HepG2 (cell line): ENCODE measurements around the gene VAMP3. TPM values are rescaled to one million over a fixed set of nuclear protein-coding genes. Genes with fewer than 3 reads are reported as not detected.

Source experiments
- ATAC-seq: fragments of 200-7000 bp; cut with Tn5 transposase; 3 replicates; pipeline ENCODE4 v1.9.1; 2020; ENCODE audit warnings: mild to moderate bottlenecking, moderate library complexity
- BruUV-seq: library from RNA; stranded (reverse); fragments of 400-500 nt; replicated peaks from 2 replicates; lab custom pipeline; 2021; lab: Mats Ljungman, UMichigan
- CTCF ChIA-PET: fragments of 300-600 bp; formaldehyde crosslinking; extraction: SDS; loops from one replicate; lab custom pipeline; 2021; ENCODE audit warnings: low total read pairs, inconsistent platforms, low intra/inter-chr PET ratio; lab: Yijun Ruan, JAX
- POLR2A ChIA-PET: fragments of 350-600 bp; sonication (Branson Sonifier 250); formaldehyde crosslinking; loops from one replicate; lab custom pipeline; 2020; ENCODE audit warnings: antibody characterized with exemption, inconsistent platforms; lab: Yijun Ruan, JAX
- DNase-seq: peaks from one replicate; pipeline ENCODE4 v3.0.0-alpha.2; 2015; ENCODE audit warnings: low spot score
- FAIRE-seq: peaks from 3 replicates; lab custom pipeline; 2011; peaks lifted over from hg19 to GRCh38; lab: Jason Lieb, UNC
- H2AFZ ChIP-seq: one replicate; pipeline ENCODE4 v1.6.1; 2011; ENCODE audit warnings: low read length, inconsistent platforms
- H3K27ac ChIP-seq: fragments of 300-600 bp; 3 replicates; pipeline ENCODE4 v1.8.0; 2011; ENCODE audit warnings: mixed run types, mild to moderate bottlenecking, mixed read lengths, low read length, inconsistent platforms; ENCODE audit not compliant: insufficient read depth; ENCODE audit errors: extremely low read length
- H3K27me3 ChIP-seq, 2 experiments: fragments of 200-600 bp in 1 of 2; 2 replicates in 1 of 2; 3 replicates in 1 of 2; pipeline versions ENCODE4 v1.6.0 to v1.8.0; 2011; ENCODE audit warnings: low read length in 2 of 2, mild to moderate bottlenecking in 2 of 2, moderate library complexity in 2 of 2, inconsistent platforms in 1 of 2; ENCODE audit not compliant: insufficient read depth in 2 of 2, control insufficient read depth in 1 of 2
- H3K36me3 ChIP-seq, 2 experiments: fragments of 200-600 bp in 1 of 2; replicated peaks in 1 of 2; 2 replicates in 1 of 2; 3 replicates in 1 of 2; pipeline versions ENCODE4 v1.5.1 to v1.8.0; 2011; ENCODE audit warnings: low read length in 2 of 2, inconsistent platforms in 1 of 2; ENCODE audit not compliant: insufficient read depth in 2 of 2, control insufficient read depth in 1 of 2
- H3K4me1 ChIP-seq: 2 replicates; pipeline ENCODE4 v1.5.1; 2012; ENCODE audit warnings: low read length, inconsistent platforms; ENCODE audit not compliant: insufficient read depth
- H3K4me2 ChIP-seq: 2 replicates; pipeline ENCODE4 v1.6.0; 2011; ENCODE audit warnings: low read depth, low read length, inconsistent platforms
- H3K4me3 ChIP-seq, 3 experiments: fragments of 200-600 bp in 1 of 3; sonication (generic), shearing (Covaris generic) in 1 of 3; replicated peaks in 1 of 3; 2 replicates each; pipeline ENCODE4 v1.5.1; 2011 to 2016; ENCODE audit warnings: low read length in 3 of 3, inconsistent platforms in 2 of 3, low read depth in 2 of 3, mild to moderate bottlenecking in 2 of 3, control low read depth in 1 of 3, mixed read lengths in 1 of 3; ENCODE audit not compliant: insufficient read depth in 1 of 3
- H3K79me2 ChIP-seq: one replicate; pipeline ENCODE4 v1.6.1; 2011; ENCODE audit warnings: low read length, inconsistent platforms; ENCODE audit not compliant: insufficient read depth
- H3K9ac ChIP-seq: 2 replicates; pipeline ENCODE4 v1.6.0; 2011; ENCODE audit warnings: mild to moderate bottlenecking, low read depth, low read length, inconsistent platforms; ENCODE audit not compliant: insufficient read depth
- H3K9me3 ChIP-seq: 2 replicates; pipeline ENCODE4 v1.5.1; 2012; ENCODE audit warnings: mild to moderate bottlenecking, low read length
- H4K20me1 ChIP-seq: 2 replicates; pipeline ENCODE4 v1.6.0; 2011; ENCODE audit warnings: inconsistent platforms, mild to moderate bottlenecking, low read length, moderate library complexity; ENCODE audit not compliant: insufficient read depth
- ATRX ChIP-seq: sonication (generic); formaldehyde crosslinking; IDR thresholded peaks from 2 replicates; pipeline ENCODE4 v1.4.0; 2020; ENCODE audit warnings: missing genetic modification reagents, borderline replicate concordance
- KLF9 ChIP-seq: IDR thresholded peaks from 2 replicates; pipeline ENCODE4 v1.6.1; 2016; ENCODE audit warnings: low read depth
- MBNL3 ChIP-seq: fragments of 250-450 bp; sonication (Bioruptor Pico); conservative IDR thresholded peaks from 2 replicates; pipeline ENCODE4 v1.8.0; 2022; ENCODE audit warnings: mild to moderate bottlenecking, inconsistent platforms
- WGBS: methylation state at CpG from one replicate; pipeline ENCODE4 v1.1.6; 2017; ENCODE audit warnings: low lambda C conversion rate; 5-methylcytosine and 5-hydroxymethylcytosine counted together
- in situ Hi-C: cut with HindIII; loops from 2 replicates; pipeline ENCODE4 v1.10.0; 2017; ENCODE audit warnings: low pct_unique_long_range_greater_than_20kb; ENCODE audit not compliant: extremely low pct_ligation_motif_present
- intact Hi-C: fragments of 100-400 bp; cut with micrococcal nuclease; formaldehyde crosslinking; loops from one replicate; pipeline ENCODE4 v1.10.0; 2022; ENCODE audit not compliant: unreplicated experiment
- polyA plus RNA-seq, 8 experiments: library from polyadenylated mRNA; depleted of rRNA in 3 of 8; stranded (reverse) in 7 of 8; unstranded in 1 of 8; fragments of >200 nt; fragmentation: Illumina TruSeq in 4 of 8; extraction: Trizol in 4 of 8; gene quantifications; 2 replicates each; pipeline versions ENCODE4 v1.2.1 to v1.2.3, GENCODE V29; 2011 to 2016; ENCODE audit warnings: low read depth in 4 of 8, missing spikeins in 1 of 8, mixed read lengths in 1 of 8; ENCODE audit not compliant: insufficient read depth in 1 of 8
- total RNA-seq, 5 experiments: library from RNA; depleted of rRNA; stranded (reverse); fragments of >200 nt; fragmentation: Illumina TruSeq; extraction: Trizol; gene quantifications; 2 replicates each; pipeline ENCODE4 v1.2.3, GENCODE V29; 2016; ENCODE audit warnings: low read depth in 1 of 5
- TF ChIP-seq, protein P1 (sequence below): sonication (generic); formaldehyde crosslinking; IDR thresholded peaks from 2 replicates; pipeline ENCODE4 v1.8.0; 2022; ENCODE audit warnings: missing genetic modification reagents, mild to moderate bottlenecking, inconsistent platforms, borderline replicate concordance

The VAMP3 gene
- total and polyA plus RNA-seq, 2 of the 13 experiments (the other 11 are each of a cell fraction or from before 2014, with no cell fraction given) = 75.3 to 88.7 TPM

DNA sequence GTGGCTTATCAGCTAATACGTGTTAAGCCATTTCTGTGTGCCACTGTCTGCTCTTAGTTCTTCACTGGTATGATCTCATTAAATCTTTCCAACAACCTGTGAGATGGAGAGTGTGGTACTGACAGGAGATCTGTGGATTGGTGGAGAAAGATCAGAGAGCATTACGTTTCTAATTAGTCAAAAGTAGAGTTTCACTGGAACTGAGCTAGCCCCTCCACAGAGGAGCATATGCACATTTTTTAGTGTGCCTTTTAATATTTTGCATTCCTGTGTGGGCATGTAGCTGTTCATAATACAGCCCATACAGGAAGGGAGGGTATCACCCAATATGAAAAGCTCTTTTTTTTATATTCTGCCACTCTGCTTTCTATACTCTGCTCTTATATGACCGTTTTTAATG, 50.2 kb downstream of the VAMP3 start:
- 86% methylated on average over 3 of the region's 3 CpGs for WGBS
- in situ Hi-C loops = no loop called here
- Histone ChIP-seq H3K27ac (no peak overlapping the region), H3K9me3 (no peaks in the 10 kb centered on the region), H3K4me3 (no peak overlapping the region), H3K79me2 (no peaks in the 10 kb centered on the region), H3K4me2 (no peak overlapping the region), H3K4me1 (no peaks in the 10 kb centered on the region), H3K36me3 (peaks cover 3 to 7% of the 10 kb centered on the region in 2 experiments; a peak in 3 of 5 replicates), H3K9ac (no peak overlapping the region), H2AFZ (no peak overlapping the region), H3K27me3 (no peaks in the 10 kb centered on the region), H4K20me1 (no peaks in the 10 kb centered on the region)
- DNase-seq = no peak
- no TSS peak for BruUV-seq
- CTCF ChIA-PET = no interaction called here
- intact Hi-C loops = no loop called here
- FAIRE-seq = no peak
- TF ChIP-seq MBNL3 (no peak), ATRX (CRISPR knock-in tag) (no peak)
- POLR2A ChIA-PET = no interaction called here
- ATAC-seq = no peak

DNA sequence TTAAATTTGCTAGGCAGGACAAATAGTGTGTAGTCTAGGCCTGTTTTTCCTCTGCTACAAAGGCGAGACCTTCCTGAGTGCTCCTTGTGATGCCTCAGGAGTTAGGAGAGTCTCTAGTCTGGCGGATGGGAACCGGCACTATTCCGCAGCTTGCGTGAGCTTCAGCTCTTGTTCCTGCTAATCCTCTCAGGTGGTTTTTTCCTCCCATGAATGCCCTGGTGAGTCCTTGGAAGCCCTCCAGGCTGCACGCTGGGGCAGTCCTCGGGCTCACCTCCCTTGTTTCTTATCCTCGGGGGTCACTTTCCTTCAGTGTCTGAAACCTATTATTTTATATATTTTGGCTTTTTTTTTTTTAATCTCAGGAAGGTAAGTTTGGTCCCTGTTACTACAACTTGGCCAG, 53.6 kb downstream of the VAMP3 start:
- CTCF ChIA-PET = no interaction called here
- ATAC-seq = no peak

More for the DNA sequence above, 53.6 kb downstream of the VAMP3 start:
- Histone ChIP-seq H2AFZ (no peak overlapping the region), H3K27ac (no peak overlapping the region), H3K9ac (no peak overlapping the region), H4K20me1 (no peaks in the 10 kb centered on the region), H3K79me2 (no peaks in the 10 kb centered on the region), H3K27me3 (no peaks in the 10 kb centered on the region), H3K9me3 (no peaks in the 10 kb centered on the region), H3K36me3 (peaks cover 4 to 7% of the 10 kb centered on the region in 2 experiments; a peak in 3 of 5 replicates), H3K4me2 (no peak overlapping the region), H3K4me1 (no peaks in the 10 kb centered on the region), H3K4me3 (no peak overlapping the region)
- no peak for DNase-seq
- in situ Hi-C loops = no loop called here
- WGBS = 89% methylated on average over 8 of the region's 8 CpGs
- no peak for FAIRE-seq
- POLR2A ChIA-PET = no interaction called here
- intact Hi-C loops = no loop called here
- TF ChIP-seq, protein P1, sequence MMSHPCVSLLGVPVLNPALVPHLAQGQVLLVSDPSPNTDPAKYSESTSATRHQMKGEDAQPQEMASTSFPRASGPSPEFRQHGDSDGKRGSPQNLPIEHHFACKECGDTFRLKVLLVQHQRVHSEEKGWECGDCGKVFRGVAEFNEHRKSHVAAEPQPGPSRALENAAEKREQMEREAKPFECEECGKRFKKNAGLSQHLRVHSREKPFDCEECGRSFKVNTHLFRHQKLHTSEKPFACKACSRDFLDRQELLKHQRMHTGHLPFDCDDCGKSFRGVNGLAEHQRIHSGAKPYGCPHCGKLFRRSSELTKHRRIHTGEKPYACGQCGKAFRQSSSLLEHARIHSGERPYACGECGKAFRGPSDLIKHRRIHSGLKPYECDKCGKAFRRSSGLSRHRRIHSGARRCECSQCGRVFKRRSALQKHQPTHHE (CRISPR knock-in tag) = no peak
- TF ChIP-seq KLF9 = no peak
- no TSS peak for BruUV-seq
